SU-DHL-6 (cell line): ENCODE measurements around the gene CEP72.

Experiments
- H2AFZ ChIP-seq: fragments of 200-600 bp; sonication (generic); 2 replicates; pipeline ENCODE4 v1.6.1; 2014; ENCODE audit warnings: low read depth, mild to moderate bottlenecking, moderate library complexity, mixed read lengths, antibody characterized with exemption, low read length; ENCODE audit not compliant: severe bottlenecking
- H3F3A ChIP-seq: fragments of 200-600 bp; shearing (Covaris generic); 2 replicates; pipeline ENCODE4 v1.6.0; 2016; ENCODE audit warnings: antibody characterized with exemption, mild to moderate bottlenecking; ENCODE audit not compliant: insufficient read depth
- H3K27ac ChIP-seq: fragments of 200-600 bp; sonication (generic); 2 replicates; pipeline ENCODE4 v1.5.1; 2016; ENCODE audit warnings: low read depth, mild to moderate bottlenecking, low read length, moderate library complexity, mixed read lengths
- H3K27me3 ChIP-seq: fragments of 200-600 bp; sonication (generic), shearing (Covaris generic); 2 replicates; pipeline ENCODE4 v1.6.0; 2014; ENCODE audit warnings: mild to moderate bottlenecking, low read length
- H3K36me3 ChIP-seq: fragments of 200-600 bp; sonication (generic); 2 replicates; pipeline ENCODE4 v1.6.1; 2014; ENCODE audit warnings: mild to moderate bottlenecking, low read length, mixed read lengths
- H3K4me2 ChIP-seq: fragments of 300-600, 200-600 bp; shearing (Covaris generic), sonication (generic); 2 replicates; pipeline ENCODE4 v1.6.0; 2014; ENCODE audit warnings: low read length, low read depth, mild to moderate bottlenecking; ENCODE audit not compliant: poor library complexity, severe bottlenecking
- H3K4me3 ChIP-seq: fragments of 200-600 bp; sonication (generic); 2 replicates; pipeline ENCODE4 v1.5.1; 2014; ENCODE audit warnings: antibody characterized with exemption, low read length, mild to moderate bottlenecking, mixed read lengths; ENCODE audit not compliant: insufficient read depth, poor library complexity, severe bottlenecking
- H3K79me2 ChIP-seq: fragments of 200-600 bp; sonication (generic); 2 replicates; pipeline ENCODE4 v1.6.1; 2014; ENCODE audit warnings: mild to moderate bottlenecking, low read length, moderate library complexity; ENCODE audit not compliant: insufficient read depth
- H3K9ac ChIP-seq: fragments of 200-600 bp; sonication (generic); 2 replicates; pipeline ENCODE4 v1.7.0; 2014; ENCODE audit warnings: mild to moderate bottlenecking, low read length
- H3K9me2 ChIP-seq: fragments of 200-600 bp; sonication (generic); replicated peaks from 2 replicates; pipeline ENCODE4 v1.6.1; 2014; ENCODE audit warnings: low read length; ENCODE audit not compliant: insufficient read depth
- H3K9me3 ChIP-seq: fragments of 200-600 bp; sonication (generic); 2 replicates; pipeline ENCODE4 v1.6.1; 2014; ENCODE audit warnings: low read length, mixed read lengths; ENCODE audit not compliant: insufficient read depth
- H4K20me1 ChIP-seq: fragments of 200-600 bp; sonication (generic); 2 replicates; pipeline ENCODE4 v1.6.1; 2014; ENCODE audit warnings: low read depth, mild to moderate bottlenecking, antibody characterized with exemption, low read length, moderate library complexity, mixed read lengths
- EZH2phosphoT487 ChIP-seq: fragments of 200-600 bp; sonication (generic), shearing (Covaris generic); conservative IDR thresholded peaks from 2 replicates; pipeline ENCODE4 v1.6.1; 2018; ENCODE audit warnings: mild to moderate bottlenecking, antibody characterized with exemption, low read length, moderate library complexity, mixed read lengths
- TF ChIP-seq, protein P1 (sequence below): fragments of 200-600 bp; sonication (generic); IDR thresholded peaks from one replicate; pipeline ENCODE4 v1.5.1; 2017; ENCODE audit warnings: antibody characterized with exemption, mild to moderate bottlenecking, low read length, moderate library complexity; ENCODE audit not compliant: insufficient read depth, poor library complexity, severe bottlenecking

CEP72 gene, protein sequence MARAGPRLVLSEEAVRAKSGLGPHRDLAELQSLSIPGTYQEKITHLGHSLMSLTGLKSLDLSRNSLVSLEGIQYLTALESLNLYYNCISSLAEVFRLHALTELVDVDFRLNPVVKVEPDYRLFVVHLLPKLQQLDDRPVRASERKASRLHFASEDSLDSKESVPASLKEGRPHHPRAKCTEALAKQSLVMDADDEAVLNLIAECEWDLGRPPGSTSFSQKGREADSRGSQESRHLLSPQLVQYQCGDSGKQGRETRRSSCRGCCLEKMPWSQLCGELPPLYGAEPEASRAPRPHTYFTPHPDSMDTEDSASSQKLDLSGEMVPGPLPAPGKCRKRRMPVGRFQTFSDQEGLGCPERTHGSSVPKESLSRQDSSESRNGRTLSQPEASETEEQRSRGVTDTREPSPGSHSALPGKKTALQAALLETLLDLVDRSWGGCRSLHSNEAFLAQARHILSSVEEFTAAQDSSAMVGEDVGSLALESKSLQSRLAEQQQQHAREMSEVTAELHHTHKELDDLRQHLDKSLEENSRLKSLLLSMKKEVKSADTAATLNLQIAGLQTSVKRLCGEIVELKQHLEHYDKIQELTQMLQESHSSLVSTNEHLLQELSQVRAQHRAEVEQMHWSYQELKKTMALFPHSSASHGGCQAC

DNA sequence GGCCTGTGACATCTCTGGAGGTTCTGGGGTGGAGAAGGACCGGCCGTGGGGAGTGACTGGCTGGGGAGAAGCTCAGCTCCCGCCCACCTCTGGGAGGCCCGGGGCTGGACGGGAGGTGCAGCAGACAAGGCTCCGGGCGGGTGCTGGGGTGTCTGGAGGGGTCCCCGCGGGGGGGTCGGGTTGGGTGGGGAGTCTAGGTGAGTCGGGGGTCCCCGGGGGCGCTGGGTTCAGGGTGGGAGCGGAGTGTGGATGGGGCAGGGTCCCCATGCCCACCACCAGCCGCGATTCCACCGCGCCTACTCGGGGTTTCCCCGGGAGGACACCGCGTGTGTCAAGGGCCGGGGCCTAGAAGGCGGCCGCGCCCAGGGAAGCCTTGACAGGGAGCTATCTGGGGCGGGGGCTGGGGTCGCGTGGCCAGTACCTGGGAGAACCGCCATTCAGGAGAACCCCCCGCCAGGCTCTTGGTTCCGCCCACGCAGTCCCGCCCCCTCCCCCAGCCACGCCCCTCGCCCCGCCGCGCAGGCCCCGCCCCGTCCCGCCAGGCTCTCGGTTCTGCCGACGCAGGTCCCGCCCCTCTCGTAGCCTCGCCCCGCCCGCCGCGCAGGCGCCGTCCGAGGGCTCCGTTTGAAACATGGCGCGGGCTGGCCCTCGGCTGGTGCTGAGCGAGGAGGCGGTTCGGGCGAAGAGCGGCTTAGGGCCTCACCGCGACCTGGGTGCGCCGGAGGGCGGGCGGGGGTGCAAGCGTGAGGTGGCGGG is at the start of gene CEP72:
Gene CEP72, plus strand, starts transcription at position 610 of the 756 bp plus-strand sequence. Its CDS starts 22 bp downstream, at position 632.
- TF ChIP-seq, protein P1, sequence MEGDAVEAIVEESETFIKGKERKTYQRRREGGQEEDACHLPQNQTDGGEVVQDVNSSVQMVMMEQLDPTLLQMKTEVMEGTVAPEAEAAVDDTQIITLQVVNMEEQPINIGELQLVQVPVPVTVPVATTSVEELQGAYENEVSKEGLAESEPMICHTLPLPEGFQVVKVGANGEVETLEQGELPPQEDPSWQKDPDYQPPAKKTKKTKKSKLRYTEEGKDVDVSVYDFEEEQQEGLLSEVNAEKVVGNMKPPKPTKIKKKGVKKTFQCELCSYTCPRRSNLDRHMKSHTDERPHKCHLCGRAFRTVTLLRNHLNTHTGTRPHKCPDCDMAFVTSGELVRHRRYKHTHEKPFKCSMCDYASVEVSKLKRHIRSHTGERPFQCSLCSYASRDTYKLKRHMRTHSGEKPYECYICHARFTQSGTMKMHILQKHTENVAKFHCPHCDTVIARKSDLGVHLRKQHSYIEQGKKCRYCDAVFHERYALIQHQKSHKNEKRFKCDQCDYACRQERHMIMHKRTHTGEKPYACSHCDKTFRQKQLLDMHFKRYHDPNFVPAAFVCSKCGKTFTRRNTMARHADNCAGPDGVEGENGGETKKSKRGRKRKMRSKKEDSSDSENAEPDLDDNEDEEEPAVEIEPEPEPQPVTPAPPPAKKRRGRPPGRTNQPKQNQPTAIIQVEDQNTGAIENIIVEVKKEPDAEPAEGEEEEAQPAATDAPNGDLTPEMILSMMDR: no peak
- TF ChIP-seq EZH2phosphoT487: no peak
- H3K9me3 ChIP-seq: no peaks in the 10 kb centered on the region

DNA sequence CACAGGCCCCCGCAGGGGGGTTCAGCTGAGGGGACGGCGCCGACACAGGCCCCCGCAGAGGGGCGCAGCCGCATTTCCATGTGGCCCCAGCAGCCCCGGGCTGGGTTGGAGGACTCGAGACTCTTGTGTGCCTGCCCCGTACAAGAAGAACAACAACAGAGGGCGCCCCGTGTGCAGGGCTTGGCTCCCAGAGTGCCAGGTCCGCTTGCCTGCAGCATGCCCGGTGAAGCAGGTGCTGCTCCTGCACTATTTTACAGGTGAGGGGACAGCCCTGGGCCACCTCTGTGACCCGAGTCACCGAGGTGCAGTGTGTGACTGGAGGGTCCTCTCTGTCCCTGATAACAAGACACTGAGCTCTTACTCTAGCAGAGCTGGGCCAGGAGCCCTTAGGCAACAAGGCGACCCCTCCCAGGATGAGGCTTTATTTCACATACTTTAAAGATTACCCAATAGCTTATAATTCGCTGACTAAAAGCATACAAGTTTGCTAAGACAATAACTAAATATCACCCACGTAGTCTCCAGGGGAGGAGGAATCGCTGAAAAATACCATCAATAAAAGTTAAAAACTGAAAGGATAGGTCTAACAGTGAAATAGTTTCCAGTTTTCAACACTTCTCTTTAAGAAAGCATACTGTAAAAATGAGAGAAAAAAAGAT is 46.2 kb upstream of the CEP72 start:
- Histone ChIP-seq H3K79me2 (no peaks in the 10 kb centered on the region), H3K4me2 (no peak overlapping the region), H3K27me3 (no peaks in the 10 kb centered on the region), H3K4me3 (no peak overlapping the region), H3F3A (no peaks in the 10 kb centered on the region), H3K9me2 (no peaks in the 10 kb centered on the region), H3K9me3 (no peaks in the 10 kb centered on the region), H2AFZ (no peak overlapping the region), H4K20me1 (no peaks in the 10 kb centered on the region), H3K27ac (no peak overlapping the region), H3K36me3 (no peaks in the 10 kb centered on the region), H3K9ac (no peak overlapping the region)
- TF ChIP-seq EZH2phosphoT487: no peak
- TF ChIP-seq, protein P1: no peak

More for the DNA sequence above, at the start of gene CEP72:
- Histone ChIP-seq H3K9me2 (no peaks in the 10 kb centered on the region), H3K27me3 (no peaks in the 10 kb centered on the region), H3K79me2 (peaks cover 47% of the 10 kb centered on the region), H3F3A (no peaks in the 10 kb centered on the region), H3K36me3 (peaks cover 9% of the 10 kb centered on the region), H2AFZ (peak within 1 kb of the TSS; percentile 84), H3K27ac (peak within 1 kb of the TSS; percentile 40), H3K4me3 (peak within 1 kb of the TSS; percentile 87), H3K4me2 (peak within 1 kb of the TSS; percentile 71), H3K9ac (peak within 1 kb of the TSS; percentile 76), H4K20me1 (no peaks in the 10 kb centered on the region)

DNA sequence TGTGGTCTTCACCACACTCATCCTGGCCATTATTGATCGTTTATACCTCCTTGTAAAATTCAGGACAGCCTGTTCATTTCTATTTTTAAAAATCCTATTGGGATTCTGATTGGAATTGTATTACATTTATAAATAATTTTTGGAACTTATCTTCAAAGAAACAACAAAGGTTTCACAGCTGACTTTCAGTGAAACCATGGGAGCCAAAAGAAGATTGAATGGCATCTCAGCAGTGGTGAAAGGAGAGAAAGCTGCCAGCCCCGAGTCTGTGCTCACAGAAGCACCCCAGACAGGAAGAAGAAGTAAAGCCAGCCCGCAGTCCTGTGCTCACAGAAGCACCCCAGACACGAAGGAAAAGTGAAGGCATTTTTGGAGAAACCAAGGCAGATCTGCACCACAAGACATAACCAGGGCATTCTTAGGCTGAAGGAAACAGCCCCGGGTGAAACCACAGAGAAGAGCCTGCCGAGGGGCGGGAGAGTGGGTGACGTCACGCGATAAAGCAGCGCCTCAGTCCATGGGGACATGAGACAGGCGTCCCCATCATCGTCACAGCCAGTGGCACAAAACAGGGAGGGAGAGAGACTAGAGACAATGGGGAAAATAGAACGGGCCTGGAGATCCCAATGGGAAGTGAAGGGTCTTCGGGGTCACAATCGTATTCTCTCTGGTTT is 45.4 kb upstream of the CEP72 start:
- H2AFZ ChIP-seq: no peak overlapping the region
- no peaks in the 10 kb centered on the region for H3K9me3 ChIP-seq
- H3K9ac ChIP-seq: no peak overlapping the region
- H3K4me2 ChIP-seq: no peak overlapping the region
- no peaks in the 10 kb centered on the region for H3K36me3 ChIP-seq
- H3K9me2 ChIP-seq: no peaks in the 10 kb centered on the region
- H3K79me2 ChIP-seq: no peaks in the 10 kb centered on the region
- H3K27ac ChIP-seq: no peak overlapping the region
- TF ChIP-seq EZH2phosphoT487: no peak
- TF ChIP-seq, protein P1: no peak
- H3F3A ChIP-seq: no peaks in the 10 kb centered on the region
- no peak overlapping the region for H3K4me3 ChIP-seq
- H3K27me3 ChIP-seq: no peaks in the 10 kb centered on the region
- H4K20me1 ChIP-seq: no peaks in the 10 kb centered on the region
